Dermis blood vessel endothelial cell (primary cell): ENCODE measurements around the gene CD300E. TPM values are rescaled to one million over a fixed set of nuclear protein-coding genes. Genes with fewer than 3 reads are reported as not detected.
A peak's percentile ranks its signal among the peaks of the same experiment; 100 is the strongest.
"Not testable (repeated sequence)": the region's sequence is repeated elsewhere in the genome, so short reads cannot be mapped to it uniquely, and the experiment has no call there.

Experiments
- DNase-seq: peaks from one replicate; pipeline ENCODE4 v3.0.0; 2010
- total RNA-seq: library from RNA; depleted of rRNA; stranded (reverse); fragments of >200 nt; gene quantifications from 2 replicates; pipeline ENCODE4 v1.2.3, GENCODE V29; 2014

Gene CD300E
- total RNA-seq, 1 donor from 2014 or later, result not detected

DNA sequence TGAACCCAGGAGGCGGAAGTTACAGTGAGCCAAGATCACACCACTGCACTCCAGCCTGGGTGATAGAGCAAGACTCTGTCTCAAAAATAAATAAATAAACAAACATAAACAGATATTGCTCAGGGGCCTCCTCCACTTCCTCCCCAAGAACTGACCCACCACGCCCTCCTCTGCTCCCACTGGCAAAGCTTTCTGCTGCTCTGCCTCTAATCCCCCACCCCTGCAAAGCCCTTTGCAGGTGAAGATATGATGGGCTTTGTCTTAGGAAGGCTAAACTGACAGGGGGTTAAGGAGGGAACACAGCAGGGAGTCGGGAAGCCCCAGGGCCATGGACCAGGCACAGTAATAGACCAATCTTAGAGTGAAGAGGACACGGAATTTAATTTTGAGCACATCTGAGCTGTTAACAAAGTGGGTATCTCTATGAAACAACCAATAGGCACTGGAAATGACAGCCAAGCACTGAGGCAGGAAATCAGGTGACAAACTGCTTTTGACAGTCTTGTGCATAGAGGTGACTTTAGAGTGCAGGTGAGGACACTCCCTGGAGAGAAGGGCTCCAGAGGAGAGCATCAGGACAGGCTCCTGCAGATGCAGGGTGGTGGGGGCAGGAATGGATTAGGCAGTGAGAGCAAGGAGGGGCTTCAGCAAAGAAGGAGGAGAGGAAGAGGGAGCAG lies 25.1 kb downstream of the CD300E start:
- DNase-seq, result no peak

DNA sequence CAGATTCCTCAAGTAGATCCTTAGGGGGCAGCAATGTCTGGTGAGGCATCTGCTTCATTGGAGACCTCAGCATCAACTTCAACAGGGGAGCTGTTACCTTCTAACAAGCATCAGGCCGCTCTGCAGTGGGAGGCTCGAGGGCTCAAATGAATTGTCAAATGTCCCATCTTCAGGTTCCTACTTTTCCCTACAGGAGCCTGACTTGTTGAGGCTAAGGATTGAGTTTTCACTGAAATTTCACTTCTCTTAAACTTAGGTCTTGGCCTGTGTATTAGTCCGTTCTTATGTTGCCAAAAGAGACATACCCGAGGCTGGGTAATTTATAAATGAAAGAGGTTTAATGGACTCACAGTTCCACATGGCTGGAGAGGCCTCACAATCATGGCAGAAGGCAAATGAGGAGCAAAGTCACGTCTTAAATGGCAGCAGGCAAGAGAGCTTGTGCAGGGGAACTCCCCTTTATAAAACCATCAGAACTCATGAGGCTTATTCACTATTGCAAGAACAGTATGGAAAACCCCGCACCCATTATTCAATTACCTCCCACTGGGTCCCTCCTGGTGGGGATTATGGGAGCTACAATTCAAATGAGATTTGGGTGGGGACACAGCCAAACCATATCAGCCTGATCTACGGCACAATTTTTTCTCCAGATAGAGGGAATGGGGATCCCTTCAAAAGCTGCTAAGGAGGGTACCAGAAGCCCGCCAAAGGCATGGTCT lies 26.3 kb downstream of the CD300E start:
- no peak for DNase-seq

DNA sequence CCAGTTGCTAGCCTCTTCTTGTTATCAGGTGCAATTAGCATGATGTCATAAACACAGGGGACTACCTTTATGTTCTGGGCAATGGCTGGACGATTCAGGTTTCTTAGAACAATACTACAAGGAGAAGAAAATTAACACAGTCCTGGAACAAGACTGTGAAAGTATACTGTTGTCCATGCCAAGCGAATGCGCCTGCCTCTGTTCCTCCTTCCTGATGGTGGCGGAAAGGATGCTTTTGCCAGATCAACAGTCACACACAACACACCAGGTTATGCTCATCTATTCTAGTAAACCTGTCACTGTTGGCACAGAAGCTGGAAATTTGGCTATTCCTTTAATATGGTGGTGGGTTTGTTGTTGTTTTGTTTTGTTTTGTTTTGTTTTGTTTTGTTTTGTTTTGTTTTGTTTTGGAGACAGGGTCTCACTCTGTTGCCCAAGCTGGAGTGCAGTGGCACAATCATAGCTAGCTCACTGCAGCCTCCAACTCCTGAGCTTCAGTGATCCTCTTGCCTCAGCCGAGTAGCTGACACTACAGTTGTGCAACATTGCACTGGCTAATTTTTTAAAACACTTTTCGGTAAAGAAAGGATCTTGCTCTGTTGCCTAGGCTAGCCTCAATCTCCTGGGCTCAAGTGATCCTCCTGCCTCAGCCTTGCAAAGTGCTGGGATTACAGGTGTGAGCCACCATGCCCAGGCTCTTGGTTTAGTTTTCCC lies 28.3 kb downstream of the CD300E start:
- DNase-seq, result no peak

DNA sequence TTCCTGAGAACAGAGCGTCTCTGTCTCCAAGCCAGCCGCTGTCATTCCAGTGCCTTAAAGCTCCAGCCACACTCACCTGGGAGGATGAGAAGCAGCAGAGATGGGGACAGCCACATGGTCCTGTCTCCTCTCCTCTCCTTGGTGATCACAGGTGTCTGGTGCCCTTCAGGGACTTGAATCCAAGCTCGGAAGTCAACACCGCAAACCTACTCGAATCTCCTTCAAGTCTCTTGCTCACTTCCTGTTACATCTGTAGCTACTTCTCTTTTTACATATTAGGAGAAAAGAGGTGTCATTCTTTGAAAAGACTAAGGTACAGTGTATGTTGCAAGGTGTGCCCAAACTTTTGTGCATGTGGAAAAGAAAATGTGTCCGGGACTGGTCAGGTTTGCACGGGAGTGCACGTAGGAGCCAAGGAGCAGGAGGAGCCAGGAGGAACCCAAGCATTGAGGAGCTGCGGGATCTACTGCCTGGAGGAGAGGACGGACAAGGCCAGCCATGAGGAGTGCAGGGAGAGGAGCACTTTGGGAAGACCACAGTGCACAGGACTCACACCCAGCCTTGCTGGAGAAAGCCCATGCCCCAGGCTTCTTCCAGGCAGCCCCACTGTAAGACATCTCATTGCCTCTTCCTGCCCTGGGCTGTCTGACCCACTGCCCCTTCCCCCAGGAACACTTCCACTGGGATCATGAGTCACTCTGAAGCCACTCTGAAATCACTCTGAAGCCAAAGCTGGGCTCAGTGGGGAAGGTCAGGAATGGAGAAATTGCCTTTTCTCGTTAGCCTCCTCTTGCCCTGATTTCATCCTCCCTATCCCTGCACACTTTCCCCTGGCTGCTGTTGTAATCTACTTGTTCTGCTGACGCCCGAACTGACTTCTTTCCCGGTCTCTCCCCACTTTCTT lies 31.2 kb downstream of the CD300E start, which contains the start of gene CD300LD:
Gene CD300LD, minus strand, starts transcription at position 197 of the 904 bp plus-strand sequence. Its CDS starts 81 bp downstream, at position 116.
- no peak for DNase-seq

DNA sequence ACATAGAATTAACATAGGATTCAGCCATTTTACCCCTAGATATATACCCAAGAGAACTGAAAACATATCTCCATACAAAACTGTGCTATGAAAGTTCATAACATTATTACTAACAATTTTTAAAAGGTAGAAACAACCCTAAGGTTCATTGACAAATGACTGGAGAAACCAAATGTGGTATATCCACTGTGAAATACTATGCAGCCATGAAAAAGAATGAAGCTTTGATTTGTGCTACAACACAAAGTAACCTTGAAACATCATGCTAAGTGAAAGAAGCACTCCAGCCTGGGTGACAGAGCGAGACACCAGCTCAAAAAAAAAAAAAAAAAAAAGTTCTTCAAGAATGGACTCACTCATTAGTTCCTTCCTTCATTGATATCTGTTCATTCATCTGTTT lies 32.0 kb downstream of the CD300E start:
- DNase-seq, result no peak

DNA sequence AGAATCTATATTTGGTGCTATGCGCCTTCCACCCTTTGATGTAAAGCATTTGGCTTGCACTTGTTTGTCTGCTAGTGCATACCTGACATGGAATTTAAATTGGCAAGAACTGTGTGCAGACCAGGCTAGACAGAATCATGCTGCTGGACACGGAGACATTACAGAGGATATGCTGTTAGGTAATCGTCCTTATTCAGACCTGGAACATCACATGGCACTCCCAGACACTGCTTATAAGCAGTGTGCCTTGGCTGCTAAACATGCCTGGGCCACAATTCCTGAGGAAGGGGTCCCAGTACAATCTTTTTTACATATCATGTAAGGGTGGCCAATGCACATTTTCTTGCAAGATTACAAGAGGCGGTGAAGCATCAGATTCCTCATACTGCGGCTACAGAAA lies 37.8 kb downstream of the CD300E start:
- no peak for DNase-seq

DNA sequence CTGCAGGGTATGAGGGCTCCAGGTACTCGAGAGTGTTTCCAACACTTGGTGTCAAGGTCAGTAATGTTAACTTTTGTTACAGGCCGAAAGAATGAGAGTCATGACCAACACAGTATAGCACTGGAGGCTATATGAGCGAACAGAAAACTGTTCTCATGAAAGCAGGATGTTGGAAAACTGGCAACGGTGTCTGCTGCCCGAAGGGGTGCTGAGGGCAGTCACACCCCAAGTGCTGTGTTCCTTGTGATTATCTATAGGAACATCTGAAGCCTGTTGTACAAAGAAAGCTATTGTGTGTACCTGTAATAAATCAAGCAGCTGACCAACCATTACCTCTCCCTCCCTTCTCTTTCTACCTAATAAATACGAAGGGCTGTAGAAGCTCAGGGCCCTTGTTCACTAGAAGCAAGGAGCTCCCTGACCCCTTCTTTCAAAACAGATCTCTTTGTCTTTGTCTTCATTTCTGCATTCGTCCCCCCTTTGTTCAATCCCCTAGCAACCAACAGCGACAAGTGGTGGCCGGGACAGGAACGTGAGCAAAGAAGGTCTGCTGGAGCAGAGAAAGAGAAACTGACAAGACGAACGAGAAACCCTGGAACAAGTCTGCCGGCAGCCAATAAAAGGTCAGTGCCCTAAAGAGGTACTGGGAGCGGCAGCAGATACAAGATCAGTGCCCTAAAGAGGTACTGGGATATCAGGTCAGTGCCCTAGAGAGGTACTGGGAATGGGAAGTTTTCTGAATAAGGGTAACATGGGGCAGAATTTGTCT lies 39.1 kb downstream of the CD300E start:
- DNase-seq, result no peak

DNA sequence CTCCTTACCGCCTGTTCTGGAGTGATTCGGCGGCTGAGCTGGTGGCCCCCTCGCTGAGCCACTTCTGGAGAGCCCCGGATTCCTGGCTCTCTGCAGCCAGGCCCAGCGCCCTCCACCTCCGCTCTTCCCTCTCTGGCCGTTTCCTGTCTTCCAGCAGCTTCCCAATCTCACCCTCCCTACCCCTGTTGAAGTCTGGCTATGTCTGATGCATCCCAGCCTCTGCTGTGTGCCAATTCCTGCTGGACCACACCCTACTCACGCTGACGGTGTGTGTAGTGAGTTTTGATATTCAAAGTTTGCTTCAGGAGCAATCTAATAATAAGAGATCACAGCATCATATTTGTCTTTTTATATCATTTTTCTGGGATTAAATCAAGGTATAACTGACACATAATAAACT lies 40.9 kb downstream of the CD300E start:
- no peak for DNase-seq

DNA sequence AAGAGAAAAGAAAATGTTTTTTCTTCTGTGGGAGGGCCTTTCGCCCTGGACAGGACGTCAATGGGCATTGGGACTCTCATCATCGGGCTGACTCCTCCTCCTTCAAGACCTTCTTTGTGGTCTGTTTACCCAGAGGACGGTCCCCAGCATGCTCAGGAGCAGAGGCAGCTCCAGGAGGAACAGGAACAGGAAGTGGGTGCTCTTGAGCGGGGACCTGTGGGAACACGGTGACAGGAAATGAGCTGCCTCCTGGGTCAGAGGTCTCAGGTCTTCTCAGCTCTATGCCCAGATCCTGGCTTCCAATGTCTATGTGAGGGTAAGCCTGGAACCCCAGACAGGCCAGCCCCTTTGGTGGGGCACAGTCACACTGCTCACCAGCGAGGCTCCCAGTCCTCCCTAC lies 43.6 kb downstream of the CD300E start:
- no peak for DNase-seq

DNA sequence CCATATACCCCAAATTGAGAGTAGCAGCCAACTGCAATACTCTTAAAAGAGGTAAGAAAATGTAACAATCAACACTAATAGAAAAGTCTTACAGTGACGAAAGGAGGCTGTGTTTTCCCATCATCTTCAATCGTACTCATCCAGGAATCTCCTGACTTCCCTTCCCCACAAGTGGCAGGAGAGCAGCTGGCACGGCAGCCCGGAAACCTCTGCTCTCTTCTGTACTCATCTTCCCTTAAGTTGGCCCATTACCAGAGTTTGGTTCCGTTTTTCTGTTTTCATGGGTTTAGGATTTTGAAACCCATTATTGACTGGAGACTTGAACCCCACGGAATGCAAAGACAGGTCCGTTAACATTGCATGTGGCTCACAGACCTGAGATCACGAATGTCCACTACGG lies 44.6 kb downstream of the CD300E start:
- DNase-seq, result no peak

DNA sequence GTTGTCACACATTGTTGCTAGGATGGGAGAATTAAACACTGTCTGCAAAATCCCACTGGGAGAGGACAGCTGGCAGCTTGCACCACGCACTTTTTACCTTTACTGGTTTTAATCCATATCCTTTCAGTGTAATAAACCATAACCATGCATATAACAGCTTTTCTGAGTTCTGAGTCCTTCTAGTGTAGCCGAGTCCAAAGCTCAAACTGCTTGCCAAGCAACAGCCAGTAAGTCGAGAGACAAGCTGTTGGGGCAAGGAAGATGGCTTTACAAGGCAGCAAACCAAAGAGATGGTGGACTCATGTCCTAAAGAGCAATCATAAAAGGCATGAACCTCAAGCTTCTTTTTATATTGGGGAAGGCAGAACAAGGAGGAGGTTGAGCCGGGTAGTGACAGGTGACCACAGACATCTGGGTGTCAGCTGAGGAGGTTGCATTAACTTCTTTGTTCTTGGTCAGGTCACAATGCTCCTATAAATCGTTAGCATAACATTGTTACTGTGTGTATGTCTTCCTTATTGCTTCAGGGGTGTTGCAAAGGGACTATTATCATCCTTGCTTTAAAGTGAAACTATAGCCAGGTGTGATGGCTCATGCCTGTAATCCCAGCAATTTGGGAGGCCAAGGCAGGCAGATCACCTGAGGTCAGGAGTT lies 48.9 kb downstream of the CD300E start:
- no peak for DNase-seq

DNA sequence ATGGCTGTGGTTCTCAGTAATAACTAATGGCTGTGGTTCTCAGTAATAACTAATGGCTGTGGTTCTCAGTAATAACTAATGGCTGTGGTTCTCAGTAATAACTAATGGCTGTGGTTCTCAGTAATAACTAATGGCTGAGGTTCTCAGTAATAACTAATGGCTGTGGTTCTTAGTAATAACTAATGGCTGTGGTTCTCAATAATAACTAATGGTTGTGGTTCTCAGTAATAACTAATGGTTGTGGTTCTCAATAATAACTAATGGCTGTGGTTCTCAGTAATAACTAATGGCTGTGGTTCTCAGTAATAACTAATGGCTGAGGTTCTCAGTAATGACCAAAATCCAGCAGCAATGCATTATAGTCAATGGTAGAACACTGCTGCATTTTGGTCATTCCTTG lies 49.9 kb downstream of the CD300E start:
- not testable (repeated sequence) for DNase-seq

DNA sequence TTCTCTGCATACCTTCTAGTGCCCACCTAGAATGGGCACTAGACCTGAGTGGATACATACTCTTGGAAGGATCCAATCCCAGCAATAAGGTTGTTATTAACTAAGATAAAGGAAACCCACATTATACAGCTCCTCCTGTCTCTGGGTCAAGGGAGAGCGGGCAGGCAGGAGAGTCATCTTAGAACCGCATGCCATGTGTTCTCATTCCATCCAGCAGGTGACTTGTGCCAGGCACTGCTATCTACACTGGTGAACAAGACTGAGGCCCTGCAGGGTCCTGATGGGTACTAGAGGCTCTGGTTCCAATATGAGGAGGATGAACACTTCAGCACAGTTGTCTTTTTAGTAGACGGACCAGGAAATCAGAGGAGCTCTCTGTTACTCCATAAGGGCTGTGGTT lies 50.4 kb downstream of the CD300E start:
- no peak for DNase-seq

DNA sequence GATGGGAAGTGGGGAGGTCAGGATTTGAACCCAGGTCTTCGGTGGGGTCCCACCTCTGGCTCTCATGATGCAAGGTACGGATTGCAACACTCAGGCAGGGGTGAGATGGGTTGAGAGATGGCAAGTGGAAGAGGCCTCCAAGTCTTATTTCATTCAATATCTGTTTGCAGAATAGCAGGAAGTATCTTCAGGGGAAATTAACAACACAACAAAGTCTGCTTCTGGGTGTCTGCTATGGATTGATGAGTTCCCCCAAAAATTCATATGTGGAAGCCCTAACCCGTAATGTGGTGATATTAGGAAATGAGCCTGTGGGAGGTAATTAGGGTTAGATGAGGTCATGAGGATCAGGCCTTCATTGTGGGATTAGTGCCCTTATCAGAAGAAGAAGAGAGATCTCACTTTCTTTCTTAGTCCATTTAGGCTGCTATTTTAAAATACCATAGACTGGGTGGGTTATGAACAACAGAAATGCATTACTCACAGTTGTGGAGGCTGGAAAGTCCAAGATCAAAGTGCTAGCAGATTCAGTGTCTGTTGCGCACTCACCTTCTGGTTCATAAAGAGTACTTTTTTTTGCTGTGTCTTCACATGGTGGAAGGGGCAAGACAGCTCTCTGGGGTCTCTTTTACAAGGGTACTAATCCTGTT lies 51.8 kb downstream of the CD300E start:
- no peak for DNase-seq

DNA sequence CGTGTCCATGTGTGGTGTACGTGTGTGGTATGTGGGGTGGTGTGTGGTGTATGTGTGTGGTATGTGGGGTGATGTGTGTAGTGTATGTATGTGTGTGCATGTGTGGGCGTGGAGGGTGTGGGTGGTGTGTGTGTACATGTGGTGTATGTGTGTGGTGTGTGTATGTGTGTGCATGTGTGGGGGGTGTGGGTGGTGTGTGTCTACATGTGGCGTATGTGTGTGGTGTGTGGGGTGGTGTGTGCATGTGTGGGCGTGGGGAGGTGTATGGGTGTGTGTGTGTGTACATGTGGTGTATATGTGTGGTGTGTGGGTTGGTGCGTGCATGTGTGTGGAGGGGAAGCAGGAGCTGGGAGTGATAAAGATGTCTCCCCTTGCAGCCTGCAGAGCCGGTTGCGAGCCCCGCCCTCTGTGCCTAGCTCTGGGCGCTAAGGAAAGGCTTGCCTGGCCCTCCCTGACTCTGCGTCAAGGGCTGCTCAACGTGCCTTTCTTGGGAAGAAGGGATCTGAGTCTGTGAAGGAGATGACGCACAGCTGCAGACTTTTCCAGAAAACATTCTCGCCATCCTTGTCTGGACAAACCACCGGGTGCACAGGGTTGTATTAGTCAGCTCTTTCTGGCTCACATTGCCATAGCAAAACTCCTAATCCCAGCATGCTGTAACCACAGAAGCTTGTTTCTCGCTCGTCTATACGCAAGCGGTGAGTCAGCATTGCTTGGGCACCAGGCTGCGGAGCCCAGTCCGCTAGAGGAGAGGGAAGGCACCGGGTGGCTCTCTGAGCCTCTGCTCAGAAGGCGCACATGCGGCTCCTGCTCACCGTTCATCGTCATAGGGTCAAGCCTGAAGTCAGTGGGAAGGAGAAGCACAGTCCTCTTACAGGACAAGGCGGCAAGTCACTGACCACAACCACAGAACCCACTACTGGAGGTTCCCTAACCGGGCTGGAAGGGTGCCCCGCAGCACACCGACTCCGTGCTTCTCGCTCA lies 54.2 kb downstream of the CD300E start:
- DNase-seq, result no peak

DNA sequence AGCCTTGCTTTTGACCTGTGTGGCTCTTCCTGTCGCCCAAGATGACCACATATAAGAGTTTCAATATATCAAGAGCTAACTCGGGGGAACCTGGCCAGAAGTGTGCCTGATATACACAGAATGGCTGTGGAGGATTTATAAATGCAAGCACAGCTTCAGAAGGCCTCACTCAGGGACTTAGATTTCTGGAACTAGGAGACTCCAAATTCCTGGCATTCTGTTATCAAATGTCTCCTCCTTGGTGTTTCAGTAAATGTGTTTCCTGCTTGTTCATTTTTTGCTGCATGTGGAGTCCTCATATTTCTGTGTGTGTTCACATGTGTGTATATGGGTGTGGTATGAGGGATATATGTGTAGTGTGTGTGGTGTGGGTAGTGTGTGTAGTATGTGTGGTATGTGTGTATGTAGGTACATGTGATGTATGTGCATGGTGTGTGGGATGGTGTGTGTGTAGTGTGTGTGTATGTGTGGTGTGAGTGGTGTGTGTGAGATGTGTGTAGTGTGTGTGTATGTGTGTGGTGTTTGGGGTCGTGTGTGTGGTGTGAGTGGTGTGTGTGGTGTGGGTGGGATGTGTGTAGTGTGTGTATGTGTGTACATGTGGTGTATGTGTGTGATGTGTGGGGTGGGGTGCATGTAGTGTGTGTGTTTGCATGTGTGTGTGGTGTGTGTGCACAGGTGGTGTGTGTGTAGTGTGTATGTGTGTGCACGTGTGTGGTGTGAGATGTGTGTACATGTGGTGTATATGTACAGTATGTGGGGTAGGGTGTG lies 55.2 kb downstream of the CD300E start:
- DNase-seq, result no peak

DNA sequence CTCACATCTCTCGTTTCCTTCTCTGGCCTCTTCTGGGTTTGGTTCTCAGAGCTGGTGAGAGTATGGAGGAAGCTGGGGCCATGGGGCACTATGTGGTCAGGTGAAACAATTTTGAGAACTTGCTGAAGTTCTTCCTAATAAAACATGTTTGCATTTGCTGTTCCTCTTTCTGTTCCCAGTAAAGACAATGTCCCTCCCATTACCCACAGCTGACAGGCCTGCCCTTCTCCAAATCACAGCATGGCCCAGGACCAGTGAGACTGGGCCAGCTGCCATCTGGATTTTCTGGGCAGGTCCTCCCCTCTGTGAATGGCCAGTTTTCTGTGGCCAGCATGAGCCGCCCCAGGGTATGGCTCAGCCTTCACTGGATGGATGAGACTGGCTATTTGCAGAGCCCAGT lies 56.1 kb downstream of the CD300E start, which contains the start of gene CD300H:
Gene CD300H, minus strand, starts transcription at position 113 of the 400 bp plus-strand sequence.
- no peak for DNase-seq

DNA sequence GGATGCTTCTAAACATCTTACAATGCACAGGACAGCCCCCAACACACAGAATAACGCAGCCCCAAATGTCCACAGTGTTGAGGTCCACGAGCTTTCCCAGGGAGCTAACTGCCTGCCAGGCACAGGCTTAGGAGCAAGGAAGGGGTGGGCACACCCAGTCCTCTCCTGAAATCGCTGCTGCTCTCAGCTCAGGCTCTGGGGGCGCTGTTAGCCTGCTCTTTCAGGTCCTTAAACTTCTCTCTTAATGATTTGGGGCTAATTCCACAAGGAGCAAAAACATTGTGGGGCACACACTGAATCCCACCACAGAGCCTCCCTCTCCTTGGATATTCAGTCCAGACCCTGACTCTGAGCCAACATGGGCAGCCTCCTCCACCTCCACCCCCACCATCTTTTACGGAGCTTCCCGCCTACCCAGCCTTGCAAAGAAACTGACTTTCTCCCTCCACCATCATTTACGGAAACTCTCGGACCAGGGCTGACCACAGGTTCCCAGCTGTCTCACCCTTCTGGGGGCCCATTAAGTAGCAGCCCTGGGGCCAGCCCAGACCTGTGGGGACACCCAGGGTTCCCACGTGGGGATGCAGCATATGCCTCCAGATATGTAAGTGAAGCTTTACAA lies 57.3 kb downstream of the CD300E start:
- DNase-seq, result peak; percentile 42
